ENCODE data around the gene BPIFA1. TPM values are rescaled to one million over a fixed set of nuclear protein-coding genes. Genes with fewer than 3 reads are reported as not detected.

Gene BPIFA1
- polyA plus RNA-seq, 1 of the 3 experiments (the other 2 are of a cell fraction), result not detected

GRCh38 chr20:33280000-33280680 is 44.3 kb downstream of the BPIFA1 start (continued):
- TF ChIP-seq CTCF (IDR thresholded peaks at IDR 0.05), result no peak
- TF ChIP-seq TAF1 (IDR thresholded peaks at IDR 0.05; ENCODE audit: borderline replicate concordance, low read depth, low read length), result no peak
- no peak for TF ChIP-seq FOXM1 (IDR thresholded peaks at IDR 0.05; ENCODE audit: low read depth)
- TF ChIP-seq USF2 (IDR thresholded peaks at IDR 0.05; ENCODE audit: borderline replicate concordance, low read depth, low read length), result no peak
- no peak for TF ChIP-seq GATA2 (CRISPR knock-in tag; IDR thresholded peaks at IDR 0.05)

- Histone ChIP-seq H3K9me3 (no peaks in the 10 kb centered on the region), H3K27ac (ENCODE audit: low read depth in 2 of 2, low read length in 1 of 2) (no peak overlapping the region), H3K9ac (no peak overlapping the region), H3K4me3 (ENCODE audit: low read depth in 2 of 2, low read length in 1 of 2) (no peak overlapping the region), H3K36me3 (replicated peaks in 1 of 2; ENCODE audit: control insufficient read depth in 1 of 2, insufficient read depth in 2 of 2, low read length in 1 of 2) (no peaks in the 10 kb centered on the region), H3K27me3 (ENCODE audit: insufficient read depth) (no peaks in the 10 kb centered on the region; the same call in 1 of the 2 replicates), H3K79me2 (ENCODE audit: insufficient read depth) (no peaks in the 10 kb centered on the region), H4K20me1 (ENCODE audit: insufficient read depth) (no peaks in the 10 kb centered on the region), H2AFZ (ENCODE audit: low read depth) (no peak overlapping the region), H3K9me2 (no peaks in the 10 kb centered on the region), H3F3A (replicated peaks; ENCODE audit: insufficient read depth) (no peaks in the 10 kb centered on the region), H3K4me2 (no peak overlapping the region), H3K4me1 (ENCODE audit: control insufficient read depth in 1 of 2, insufficient read depth in 2 of 2, low read depth in 1 of 2, low read length in 1 of 2) (peaks cover 0 to 14% of the 10 kb centered on the region in 2 experiments; a peak in 1 of 4 replicates)
- no peak for TF ChIP-seq ZBTB33 (IDR thresholded peaks at IDR 0.05; ENCODE audit: borderline replicate concordance, low read depth)
- no peak for TF ChIP-seq EZH2phosphoT487 (IDR thresholded peaks at IDR 0.05; ENCODE audit: borderline replicate concordance, low read depth)
- TF ChIP-seq USF2 (IDR thresholded peaks at IDR 0.05; ENCODE audit: borderline replicate concordance, low read depth, low read length), result no peak
- no peak for TF ChIP-seq TCF12 (IDR thresholded peaks at IDR 0.05)
- no peak for TF ChIP-seq MAX (IDR thresholded peaks at IDR 0.05; ENCODE audit: low read depth)
- no peak for TF ChIP-seq NRF1 (IDR thresholded peaks at IDR 0.05; ENCODE audit: low read depth, low read length)
- no peak for TF ChIP-seq USF1 (IDR thresholded peaks at IDR 0.05; ENCODE audit: borderline replicate concordance, low read depth)
- TF ChIP-seq PBX3 (IDR thresholded peaks at IDR 0.05), result no peak
- TF ChIP-seq FOXM1 (IDR thresholded peaks at IDR 0.05; ENCODE audit: low read depth), result no peak
- TF ChIP-seq POLR2AphosphoS5 (IDR thresholded peaks at IDR 0.05; ENCODE audit: low read depth, low read length), result no peak
- TF ChIP-seq GATA2 (CRISPR knock-in tag; IDR thresholded peaks at IDR 0.05), result no peak
- no peak for TF ChIP-seq EP300 (IDR thresholded peaks at IDR 0.05; ENCODE audit: borderline replicate concordance in 1 of 2, low read depth in 1 of 2, low read length in 1 of 2)
- TF ChIP-seq RAD21 (IDR thresholded peaks at IDR 0.05; ENCODE audit: low read length), result no peak
- no peak for TF ChIP-seq CHD2 (IDR thresholded peaks at IDR 0.05; ENCODE audit: low read length, partially characterized antibody)
- POLR2A ChIA-PET, result no interaction called here
- WGBS (ENCODE audit: low lambda C conversion rate), result 77% methylated on average over 6 of the region's 7 CpGs
- CTCF ChIA-PET, result interaction anchor here (1.2 kb wide), 1 partner anchor 11 kb away, joined by 4 read pairs; no protein-coding TSS in a partner anchor
- no peak for DNase-seq
Observed at GRCh38 chr20:33280775-33281174, 45.0 kb downstream of the BPIFA1 start.
